Mononuclear cell (primary cell): ENCODE results near the gene PTPRN2. TPM values are rescaled to one million over a fixed set of nuclear protein-coding genes. Genes with fewer than 3 reads are reported as not detected.

Experiments
- H3K27me3 ChIP-seq: 2 replicates; pipeline ENCODE4 v1.6.0; 2011; ENCODE audit warnings: low read length, control low read depth; ENCODE audit not compliant: insufficient read depth
- H3K4me1 ChIP-seq: 2 replicates; pipeline ENCODE4 v1.5.1; 2011; ENCODE audit warnings: mild to moderate bottlenecking, low read length, control low read depth; ENCODE audit not compliant: insufficient read depth
- H3K4me3 ChIP-seq: 2 replicates; pipeline ENCODE4 v1.5.1; 2011; ENCODE audit warnings: mild to moderate bottlenecking, low read length, moderate library complexity
- H3K9me3 ChIP-seq: 2 replicates; pipeline ENCODE4 v1.5.1; 2011; ENCODE audit warnings: low read depth, mild to moderate bottlenecking, control low read depth, low read length
- total RNA-seq: library from RNA; depleted of rRNA; stranded (reverse); fragments of >200 nt; gene quantifications from one replicate; pipeline ENCODE4 v1.2.3, GENCODE V29; 2012

PTPRN2 gene
- total RNA-seq, 1 donor: 0.31 TPM

DNA sequence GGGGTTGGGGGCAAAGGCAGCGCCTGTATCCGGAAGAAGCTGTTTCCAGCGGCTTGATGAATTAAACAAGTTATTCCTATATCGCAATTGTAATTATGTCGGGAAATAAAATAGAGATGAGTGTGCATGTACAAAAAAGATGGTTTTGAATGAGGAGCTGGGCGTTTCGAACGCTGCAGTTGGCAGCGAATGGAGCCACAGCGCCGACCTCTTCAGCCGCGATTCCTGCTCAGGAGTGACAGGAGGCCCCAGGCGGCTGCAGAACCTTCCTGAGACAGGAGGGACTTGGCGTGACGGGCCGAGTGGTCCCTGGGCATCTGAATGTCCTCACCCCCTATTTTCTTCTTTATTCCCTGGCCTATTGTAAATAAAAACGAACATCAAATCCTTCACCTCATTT is 1065.9 kb downstream of the PTPRN2 start:
- Histone ChIP-seq H3K4me3 (no peak overlapping the region), H3K27me3 (no peaks in the 10 kb centered on the region), H3K4me1 (no peaks in the 10 kb centered on the region), H3K9me3 (no peaks in the 10 kb centered on the region)

DNA sequence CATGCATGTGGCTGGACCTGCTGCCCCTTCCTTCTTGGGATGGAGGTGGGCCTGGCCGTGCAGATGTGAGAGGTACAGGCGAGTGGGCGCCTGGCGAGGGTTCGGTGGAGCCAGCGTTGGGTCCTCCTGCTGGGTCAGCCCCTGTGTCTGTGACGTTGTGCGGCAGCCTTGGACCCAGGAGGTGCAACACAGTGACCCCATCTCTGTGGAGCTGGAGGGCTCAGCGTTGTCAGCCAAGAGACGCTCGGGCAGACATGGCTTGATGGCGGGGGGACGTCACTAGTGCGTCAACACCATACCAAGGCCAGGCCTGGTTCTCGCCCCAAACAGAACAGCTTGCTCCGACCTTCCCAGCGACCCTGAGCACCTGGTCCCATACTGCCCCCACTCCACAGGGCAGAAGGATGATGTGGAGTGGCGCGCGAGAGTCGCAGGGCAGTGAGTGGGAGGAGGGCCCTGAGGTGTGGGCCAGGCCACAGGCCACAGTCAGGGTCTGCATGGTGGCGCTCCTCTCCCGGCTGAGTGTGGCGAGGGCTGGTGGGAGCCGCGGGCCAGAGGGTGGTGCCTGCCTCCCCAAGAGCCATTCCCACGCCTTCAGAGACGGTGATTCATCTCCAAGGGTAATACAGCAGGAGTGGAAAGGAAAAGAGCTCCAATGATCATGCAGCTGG is 1066.4 kb downstream of the PTPRN2 start:
- no peaks in the 10 kb centered on the region for H3K27me3 ChIP-seq
- no peaks in the 10 kb centered on the region for H3K9me3 ChIP-seq
- no peak overlapping the region for H3K4me3 ChIP-seq
- no peaks in the 10 kb centered on the region for H3K4me1 ChIP-seq

DNA sequence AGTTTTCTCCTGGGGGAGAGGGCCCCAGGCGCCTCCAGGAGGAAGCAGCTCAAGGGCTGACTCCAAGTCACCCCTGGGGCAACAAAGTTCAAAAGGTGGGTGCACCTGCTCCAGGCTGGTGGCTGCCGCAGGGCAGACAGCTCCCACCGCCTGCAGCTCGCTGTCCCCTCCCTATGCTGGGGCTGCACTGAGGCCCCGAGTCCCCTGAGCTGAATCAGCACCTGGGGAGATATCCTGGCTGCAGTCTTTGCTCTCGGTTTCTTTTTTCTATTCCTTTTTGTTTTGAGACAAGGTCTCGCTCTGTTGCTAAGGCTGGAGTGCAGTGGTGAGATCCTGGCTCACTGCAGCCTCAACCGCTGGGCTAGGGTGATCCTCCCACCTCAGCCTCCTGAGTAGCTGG is 1067.4 kb downstream of the PTPRN2 start:
- H3K27me3 ChIP-seq: no peaks in the 10 kb centered on the region

DNA sequence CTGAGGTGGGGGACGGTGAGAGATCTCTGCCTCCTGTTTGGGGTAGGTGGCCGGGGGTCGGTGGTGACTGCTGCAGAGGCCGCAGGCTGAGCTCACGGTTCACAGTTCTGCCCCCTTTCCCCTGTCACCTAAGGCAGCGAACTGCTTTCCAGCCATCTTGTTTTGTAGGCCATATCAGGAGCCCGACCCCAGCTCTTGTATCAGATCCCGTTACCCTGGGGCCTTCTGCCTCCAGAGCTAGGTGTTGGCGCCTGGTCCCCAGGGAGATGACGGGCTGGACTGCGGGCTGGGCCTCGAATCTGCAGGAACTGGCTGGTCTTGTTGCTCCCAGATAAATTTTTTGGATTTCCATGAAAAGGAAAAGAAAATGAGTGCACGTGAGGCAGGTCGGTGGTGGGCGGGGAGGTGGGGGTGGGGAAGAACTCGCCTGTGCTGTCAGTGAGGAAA is 1067.8 kb downstream of the PTPRN2 start:
- H3K4me1 ChIP-seq: no peaks in the 10 kb centered on the region
- H3K4me3 ChIP-seq: no peak overlapping the region
- H3K9me3 ChIP-seq: no peaks in the 10 kb centered on the region
- H3K27me3 ChIP-seq: no peaks in the 10 kb centered on the region

More for the DNA sequence above, 1067.4 kb downstream of the PTPRN2 start:
- Histone ChIP-seq H3K4me1 (no peaks in the 10 kb centered on the region), H3K9me3 (no peaks in the 10 kb centered on the region), H3K4me3 (no peak overlapping the region)

DNA sequence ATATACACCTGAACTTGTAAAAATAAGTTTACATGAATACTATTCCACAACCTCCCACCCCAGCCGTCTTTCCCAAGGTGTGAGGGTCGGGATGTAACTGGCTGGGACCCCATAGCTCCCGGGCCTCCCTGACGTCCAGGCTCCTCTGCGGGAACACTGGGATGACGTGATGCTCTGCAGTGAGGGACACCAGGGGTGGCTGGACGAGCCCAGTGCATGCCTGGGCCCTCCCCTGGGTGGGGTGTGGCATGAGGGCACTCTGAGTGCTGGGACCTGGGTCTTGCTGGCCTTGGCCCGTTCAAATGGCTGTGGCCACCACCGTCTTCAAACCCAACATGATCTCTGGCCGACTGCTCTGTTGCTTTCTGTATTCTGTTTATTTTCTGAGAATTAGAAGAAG is 1068.4 kb downstream of the PTPRN2 start:
- Histone ChIP-seq H3K4me3 (no peak overlapping the region), H3K27me3 (no peaks in the 10 kb centered on the region), H3K9me3 (no peaks in the 10 kb centered on the region), H3K4me1 (no peaks in the 10 kb centered on the region)

DNA sequence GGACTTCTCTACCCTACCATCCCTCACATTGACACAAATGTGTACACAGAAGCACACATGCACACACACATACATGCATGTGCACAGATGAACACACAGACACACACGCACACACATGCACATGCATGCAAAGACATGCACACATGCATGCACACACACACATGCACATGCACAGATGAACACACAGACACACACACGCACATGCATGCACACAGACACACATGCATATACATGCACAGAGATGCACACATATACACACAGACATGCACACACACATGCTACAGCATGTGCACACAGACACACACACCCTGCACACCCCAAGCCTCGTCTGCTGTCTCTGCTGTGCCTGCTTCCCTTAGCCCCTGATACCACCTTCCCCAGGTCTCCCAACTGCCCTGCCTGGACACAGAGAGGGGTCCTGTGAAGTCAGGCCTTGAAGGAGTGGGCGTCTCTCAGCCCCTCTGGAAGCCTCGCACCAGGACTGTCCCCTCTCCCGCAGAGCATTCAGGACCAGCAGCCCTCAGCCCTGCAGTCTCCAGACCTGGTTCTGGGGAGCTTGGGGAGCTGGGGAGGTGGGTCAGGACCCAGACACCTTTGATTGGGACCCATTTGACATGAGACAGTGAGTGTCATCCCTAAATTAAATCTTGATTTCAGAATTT is 1069.0 kb downstream of the PTPRN2 start:
- H3K9me3 ChIP-seq: no peaks in the 10 kb centered on the region
- no peaks in the 10 kb centered on the region for H3K27me3 ChIP-seq
- no peak overlapping the region for H3K4me3 ChIP-seq
- H3K4me1 ChIP-seq: no peaks in the 10 kb centered on the region

DNA sequence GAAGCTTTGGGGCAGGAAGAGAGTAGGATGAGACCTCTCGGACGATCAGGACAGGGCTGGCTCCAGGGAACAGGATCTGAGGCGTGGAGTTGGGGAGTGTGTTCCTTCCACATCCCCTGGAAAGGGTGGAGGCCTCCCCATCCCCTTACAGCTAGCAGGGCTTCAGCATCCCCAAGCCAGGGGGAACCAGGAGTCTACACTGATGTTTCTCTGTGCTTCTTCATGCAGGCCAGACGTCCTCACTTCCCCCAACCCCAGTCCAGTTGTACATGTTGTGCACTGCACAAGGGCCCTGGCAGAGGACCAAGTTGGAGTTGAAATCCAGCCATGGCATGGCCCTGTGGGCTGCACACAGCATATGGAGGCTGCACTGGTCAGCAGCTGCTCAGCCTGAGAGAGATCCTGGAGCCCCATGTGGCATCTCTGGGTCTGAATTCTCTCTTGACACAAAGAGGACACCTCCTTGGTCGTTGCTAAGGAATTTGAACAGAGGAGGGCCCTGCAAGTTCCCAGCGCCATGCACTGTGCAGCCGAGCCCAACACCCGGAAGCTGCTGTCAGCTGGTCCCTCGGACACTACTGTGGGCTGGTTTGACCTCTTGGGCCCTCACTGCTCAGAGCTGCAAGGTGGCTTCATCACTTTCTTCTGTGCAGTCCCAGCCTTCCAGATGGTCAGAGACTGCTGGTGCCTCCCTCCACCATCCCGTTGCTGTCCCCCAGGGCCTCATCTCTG is 1069.7 kb downstream of the PTPRN2 start:
- H3K27me3 ChIP-seq: no peaks in the 10 kb centered on the region
- no peaks in the 10 kb centered on the region for H3K4me1 ChIP-seq
- no peaks in the 10 kb centered on the region for H3K9me3 ChIP-seq
- H3K4me3 ChIP-seq: no peak overlapping the region

DNA sequence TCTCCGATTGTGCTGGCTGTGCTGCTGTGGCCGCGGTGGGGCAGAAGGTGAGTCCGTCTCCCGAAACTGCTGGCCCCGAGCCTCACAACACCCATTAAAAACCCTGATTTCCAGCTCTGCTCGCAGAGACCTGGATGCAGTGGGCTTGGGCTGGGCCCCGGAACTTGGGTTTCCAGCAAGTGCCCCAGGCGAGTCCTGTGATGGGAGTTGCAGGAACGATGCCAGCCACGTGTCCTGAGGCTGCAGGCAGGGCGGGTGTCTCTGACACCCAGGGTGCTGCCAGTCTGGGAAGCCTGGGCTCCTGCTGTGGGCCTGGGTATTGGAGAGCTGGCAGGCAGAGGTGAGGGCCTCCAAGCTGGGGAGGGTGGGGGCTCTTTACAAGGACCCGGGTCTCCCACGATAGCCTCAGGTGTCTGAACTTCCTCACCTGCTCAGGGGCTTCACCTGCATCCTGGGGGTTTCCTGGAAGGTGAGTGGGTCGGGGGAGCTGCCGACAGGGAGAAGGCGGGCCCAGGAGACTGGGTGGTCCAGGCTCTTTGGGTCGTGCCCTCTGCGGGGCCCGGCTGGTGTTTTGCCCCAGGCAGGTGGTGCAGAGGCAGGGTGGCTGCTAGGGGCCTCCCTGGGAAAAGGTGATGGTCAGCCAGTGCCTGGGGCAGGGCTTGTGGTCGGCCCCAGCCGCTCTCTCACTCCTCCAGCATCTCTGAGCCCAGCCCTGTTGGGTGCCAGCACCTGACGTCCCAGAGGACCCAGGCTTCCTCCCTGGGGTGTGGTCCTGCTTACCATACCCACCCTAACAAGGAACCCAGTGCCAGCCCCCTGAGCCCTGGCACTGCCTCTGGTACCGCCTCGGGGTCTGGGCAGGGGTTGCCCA is 1070.5 kb downstream of the PTPRN2 start:
- Histone ChIP-seq H3K9me3 (no peaks in the 10 kb centered on the region), H3K4me1 (no peaks in the 10 kb centered on the region), H3K4me3 (no peak overlapping the region), H3K27me3 (no peaks in the 10 kb centered on the region)

DNA sequence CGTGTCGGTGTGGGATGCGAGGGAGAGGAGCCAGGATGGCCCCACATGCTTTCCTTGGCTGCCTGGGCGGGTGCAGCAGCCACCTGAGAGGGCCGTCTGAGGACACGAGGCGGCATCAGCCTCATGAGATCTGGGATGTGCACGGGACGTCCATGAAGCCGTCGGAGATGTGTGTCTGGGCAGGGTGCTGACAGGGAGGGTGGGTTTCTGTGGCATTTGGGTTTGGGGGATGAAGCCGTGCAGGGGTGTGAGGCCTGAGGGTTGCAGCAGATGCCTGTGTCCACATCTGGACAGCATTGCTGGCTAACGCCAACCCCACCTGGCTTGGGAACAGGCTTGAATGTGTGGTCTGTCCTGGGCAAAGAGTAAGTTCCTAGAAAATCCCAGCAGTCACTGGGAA is 1071.3 kb downstream of the PTPRN2 start:
- Histone ChIP-seq H3K9me3 (no peaks in the 10 kb centered on the region), H3K27me3 (no peaks in the 10 kb centered on the region), H3K4me1 (no peaks in the 10 kb centered on the region), H3K4me3 (no peak overlapping the region)

DNA sequence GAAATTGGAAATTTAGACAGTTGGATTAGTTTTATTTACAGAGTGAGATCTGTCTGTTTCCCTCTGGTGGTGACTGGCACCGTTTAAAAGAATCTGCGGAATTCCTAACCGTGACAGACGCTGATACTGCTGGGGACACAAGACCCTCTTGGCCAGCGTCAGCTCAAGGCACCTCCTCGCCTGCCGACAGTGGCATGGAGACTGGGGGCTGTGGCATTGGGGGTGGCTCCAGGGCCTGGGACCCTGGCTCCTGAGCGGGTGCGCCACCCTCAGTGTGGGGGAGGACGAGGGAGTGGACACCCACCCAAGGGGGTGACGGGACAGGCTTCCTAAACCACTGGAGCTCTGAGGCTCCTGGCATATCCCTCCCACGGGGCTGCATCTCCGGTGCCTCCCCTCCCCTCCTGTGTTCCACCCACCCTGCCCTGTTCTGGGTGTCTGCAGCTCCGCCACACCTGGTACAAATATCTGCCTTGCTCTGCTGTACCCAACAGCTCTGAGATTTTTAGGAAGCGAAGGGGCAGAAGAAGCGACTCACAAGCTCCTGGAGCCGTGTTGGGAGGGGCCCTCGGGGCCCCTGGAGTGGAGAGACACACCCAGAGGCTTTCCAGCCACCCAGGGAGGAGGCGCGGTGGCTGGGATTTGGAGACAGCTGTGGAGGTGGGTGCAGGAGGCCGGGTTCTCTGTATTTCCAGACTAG is 1072.1 kb downstream of the PTPRN2 start:
- Histone ChIP-seq H3K27me3 (no peaks in the 10 kb centered on the region), H3K9me3 (no peaks in the 10 kb centered on the region), H3K4me3 (no peak overlapping the region), H3K4me1 (no peaks in the 10 kb centered on the region)

DNA sequence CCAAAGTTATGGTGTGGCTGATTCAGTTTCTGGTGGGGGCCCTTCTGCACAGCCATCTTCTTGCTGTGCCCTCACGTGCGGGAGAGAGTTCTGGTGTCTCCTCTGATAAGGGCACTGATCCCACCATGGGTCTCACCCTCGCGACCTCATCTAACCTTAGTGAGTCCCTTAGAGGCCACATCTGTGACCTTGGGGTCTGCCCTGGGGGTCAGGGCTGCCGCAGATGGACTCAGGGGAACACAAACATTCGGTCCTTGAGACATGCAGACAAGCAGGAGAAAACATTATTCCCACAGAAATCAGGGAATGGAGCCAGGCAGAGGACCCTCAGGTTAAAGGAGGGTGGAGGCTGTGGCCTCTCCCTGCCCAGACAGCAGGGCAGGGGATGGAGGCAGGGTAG is 1072.9 kb downstream of the PTPRN2 start:
- no peaks in the 10 kb centered on the region for H3K4me1 ChIP-seq
- H3K27me3 ChIP-seq: no peaks in the 10 kb centered on the region
- no peaks in the 10 kb centered on the region for H3K9me3 ChIP-seq
- no peak overlapping the region for H3K4me3 ChIP-seq

DNA sequence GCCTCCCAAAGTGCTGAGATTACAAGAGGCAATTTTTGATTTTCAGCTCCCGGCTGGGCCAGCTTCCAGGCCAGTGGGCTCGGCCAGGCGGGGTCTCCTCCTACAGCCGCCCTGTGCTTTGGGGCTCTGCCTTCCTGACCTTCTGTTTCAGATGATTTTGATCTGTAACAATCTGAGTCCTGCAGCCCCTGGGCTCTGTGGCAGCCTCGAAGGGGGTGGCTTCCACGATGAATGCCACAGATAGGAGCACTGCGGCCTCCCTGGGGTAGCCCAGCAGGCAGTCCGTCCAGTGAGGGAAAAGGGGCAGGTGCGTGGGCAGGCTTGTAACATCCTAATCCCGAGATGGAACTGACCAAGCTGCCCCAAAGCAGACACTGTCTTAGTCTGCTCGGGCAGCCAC is 1073.3 kb downstream of the PTPRN2 start:
- H3K9me3 ChIP-seq: no peaks in the 10 kb centered on the region
- no peak overlapping the region for H3K4me3 ChIP-seq
- H3K27me3 ChIP-seq: no peaks in the 10 kb centered on the region
- H3K4me1 ChIP-seq: no peaks in the 10 kb centered on the region

DNA sequence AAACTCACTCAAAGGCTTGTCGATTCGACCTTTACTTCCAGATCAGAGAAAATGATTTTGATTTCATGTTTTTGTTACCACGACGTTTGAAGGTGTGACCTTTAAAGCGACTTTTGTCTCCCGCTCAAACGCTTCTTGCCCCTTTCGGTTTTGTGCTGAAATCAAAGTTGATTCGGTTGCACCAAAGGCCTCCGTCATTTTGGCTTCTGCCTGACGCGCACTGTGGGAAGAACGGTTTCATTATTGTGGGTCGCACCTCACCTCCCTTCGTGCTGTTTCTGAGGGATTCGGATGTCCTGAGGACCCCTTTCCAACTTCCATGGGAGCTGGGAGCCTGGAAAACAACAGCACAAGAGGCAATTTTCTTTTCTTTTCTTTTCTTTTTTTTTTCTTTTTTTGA is 1073.9 kb downstream of the PTPRN2 start:
- no peaks in the 10 kb centered on the region for H3K9me3 ChIP-seq
- H3K4me1 ChIP-seq: no peaks in the 10 kb centered on the region
- H3K27me3 ChIP-seq: no peaks in the 10 kb centered on the region
- H3K4me3 ChIP-seq: no peak overlapping the region

DNA sequence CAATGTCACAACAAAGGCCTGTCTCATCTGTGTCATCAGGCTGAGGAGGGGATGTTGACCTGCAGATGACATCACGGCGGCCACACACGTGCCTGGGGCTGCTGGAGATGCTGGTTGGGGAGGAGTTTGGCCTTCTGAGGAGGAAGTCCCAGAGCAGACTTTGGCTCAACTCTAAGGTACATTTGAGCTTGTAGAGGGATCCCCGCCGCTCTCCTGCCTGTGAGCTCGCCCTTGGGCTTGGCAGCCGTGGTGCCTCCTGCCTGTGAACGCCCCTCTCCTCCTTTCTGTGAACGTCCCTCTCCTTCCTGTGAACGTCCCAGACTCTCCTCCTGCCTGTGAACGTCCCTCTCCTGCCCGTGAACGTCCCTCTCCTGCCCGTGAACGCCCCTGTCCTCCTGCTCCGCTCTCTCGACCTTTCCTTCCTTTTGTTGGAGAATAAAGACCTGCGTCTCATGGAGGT is 1074.4 kb downstream of the PTPRN2 start:
- H3K27me3 ChIP-seq: no peaks in the 10 kb centered on the region
- no peaks in the 10 kb centered on the region for H3K4me1 ChIP-seq
- no peak overlapping the region for H3K4me3 ChIP-seq
- no peaks in the 10 kb centered on the region for H3K9me3 ChIP-seq
